HEK293T (cell line): ENCODE measurements around the gene EOLA2.
"Not testable (repeated sequence)": the region's sequence is repeated elsewhere in the genome, so short reads cannot be mapped to it uniquely, and the experiment has no call there.

Experiments used
- ELF4 ChIP-seq: fragments of 450-650 bp; IDR thresholded peaks from 2 replicates; pipeline ENCODE4 v1.6.1; 2017; ENCODE audit warnings: antibody characterized with exemption
- FOXA1 ChIP-seq: fragments of 450-650 bp; IDR thresholded peaks from 2 replicates; pipeline ENCODE4 v1.6.1; 2016; ENCODE audit warnings: mild to moderate bottlenecking
- SP1 ChIP-seq: fragments of 450-650 bp; IDR thresholded peaks from 2 replicates; pipeline ENCODE4 v1.6.1; 2017
- TARDBP ChIP-seq: fragments of 450-650 bp; IDR thresholded peaks from 2 replicates; pipeline ENCODE4 v1.6.1; 2016
- ZNF384 ChIP-seq: fragments of 450-650 bp; IDR thresholded peaks from 2 replicates; pipeline ENCODE4 v1.6.1; 2016

DNA sequence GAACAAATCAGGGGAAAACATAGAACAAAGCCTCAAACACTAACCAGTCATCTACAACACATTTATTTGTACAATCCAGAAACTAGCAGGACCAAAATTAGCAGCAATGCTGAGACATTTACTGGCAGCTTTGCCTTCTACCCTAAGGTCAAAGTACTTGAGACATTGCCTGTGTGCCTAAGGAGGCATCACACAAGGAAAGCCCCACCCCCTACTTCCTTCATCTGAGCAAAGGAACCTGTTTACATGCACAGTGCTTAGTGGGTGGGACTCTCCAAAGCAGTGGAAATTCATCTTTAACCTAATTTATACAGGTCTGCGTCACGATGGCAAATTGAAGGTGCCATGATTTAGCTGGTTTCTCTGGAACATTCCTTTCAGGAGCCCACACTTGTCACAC is 6.1 kb downstream of the EOLA2 start:
- not testable (repeated sequence) for TF ChIP-seq TARDBP, SP1, ELF4, ZNF384, FOXA1
